K562 (cell line): ENCODE results near the gene CACNA2D2. TPM values are rescaled to one million over a fixed set of nuclear protein-coding genes. Genes with fewer than 3 reads are reported as not detected.

ENCODE experiments used
- ATAC-seq: fragments of 200-7000 bp; cut with Tn5 transposase; 3 replicates; pipeline ENCODE4 v1.9.1; 2020; ENCODE audit warnings: moderate library complexity
- BruUV-seq: library from RNA; stranded (reverse); fragments of 400-500 nt; replicated peaks from 2 replicates; lab custom pipeline; 2021; lab: Mats Ljungman, UMichigan
- CTCF ChIA-PET: fragments of 300-600 bp; formaldehyde crosslinking; extraction: SDS; loops from one replicate; lab custom pipeline; 2021; ENCODE audit warnings: low intra/inter-chr PET ratio; lab: Yijun Ruan, JAX
- POLR2A ChIA-PET: fragments of 300-600, 350-650 bp; sonication (Branson Sonifier 250); formaldehyde crosslinking; extraction: SDS; loops from one replicate; lab custom pipeline; 2021; ENCODE audit warnings: antibody characterized with exemption, inconsistent platforms; lab: Yijun Ruan, JAX
- DNase-seq, 4 experiments: peaks; one replicate each; pipeline versions ENCODE4 v3.0.0 to v3.0.0-alpha.2; 2011 to 2018; ENCODE audit warnings: low spot score in 3 of 4, mixed read lengths in 3 of 4; ENCODE audit errors: extremely low read depth in 1 of 4
- FAIRE-seq: peaks from 2 replicates; lab custom pipeline; 2011; peaks lifted over from hg19 to GRCh38; lab: Jason Lieb, UNC
- H2AFZ ChIP-seq: 2 replicates; pipeline ENCODE4 v1.6.0; 2011; ENCODE audit warnings: low read depth, low read length, control low read depth, inconsistent platforms
- H3K27ac ChIP-seq: fragments of 200-600 bp; 3 replicates; pipeline ENCODE4 v1.8.0; 2011; ENCODE audit warnings: low read depth, mild to moderate bottlenecking, control low read depth, inconsistent platforms, low read length, moderate library complexity, mixed read lengths; ENCODE audit errors: extremely low read depth
- H3K27me3 ChIP-seq, 2 experiments: fragments of 300-600 bp in 1 of 2; 2 replicates in 1 of 2; 3 replicates in 1 of 2; pipeline versions ENCODE4 v1.6.0 to v1.8.0; 2011; ENCODE audit warnings: inconsistent platforms in 2 of 2, low read length in 2 of 2, mild to moderate bottlenecking in 1 of 2, mixed read lengths in 1 of 2, moderate library complexity in 1 of 2; ENCODE audit not compliant: control insufficient read depth in 2 of 2, insufficient read depth in 2 of 2
- H3K36me3 ChIP-seq: fragments of 300-600 bp; 3 replicates; pipeline ENCODE4 v1.8.0; 2011; ENCODE audit warnings: mild to moderate bottlenecking, low read length, inconsistent platforms; ENCODE audit not compliant: control insufficient read depth, insufficient read depth
- H3K4me1 ChIP-seq, 2 experiments: fragments of 200-600 bp in 1 of 2; replicated peaks in 1 of 2; 2 replicates in 1 of 2; 3 replicates in 1 of 2; pipeline versions ENCODE4 v1.5.1 to v1.8.0; 2011; ENCODE audit warnings: inconsistent platforms in 2 of 2, low read length in 2 of 2, mild to moderate bottlenecking in 1 of 2, mixed read lengths in 1 of 2, moderate library complexity in 1 of 2; ENCODE audit not compliant: control insufficient read depth in 2 of 2, insufficient read depth in 2 of 2
- H3K4me2 ChIP-seq: 2 replicates; pipeline ENCODE4 v1.6.1; 2011; ENCODE audit warnings: low read length, control low read depth, inconsistent platforms, mixed read lengths; ENCODE audit not compliant: insufficient read depth
- H3K4me3 ChIP-seq: fragments of 200-600 bp; sonication (generic), shearing (Covaris generic); 2 replicates; pipeline ENCODE4 v1.5.1; 2016; ENCODE audit warnings: control low read depth, inconsistent platforms
- H3K79me2 ChIP-seq: fragments of 200-600 bp; 3 replicates; pipeline ENCODE4 v1.8.0; 2011; ENCODE audit warnings: low read length, inconsistent platforms; ENCODE audit not compliant: control insufficient read depth, insufficient read depth
- H3K9ac ChIP-seq, 2 experiments: 2 replicates each; pipeline versions ENCODE4 v1.6.0 to v1.6.1; 2011; ENCODE audit warnings: low read depth in 2 of 2, low read length in 2 of 2, control low read depth in 1 of 2, inconsistent platforms in 1 of 2, mild to moderate bottlenecking in 1 of 2, mixed read lengths in 1 of 2; ENCODE audit not compliant: insufficient read depth in 1 of 2
- H3K9me1 ChIP-seq: one replicate; pipeline ENCODE4 v1.6.0; 2011; ENCODE audit warnings: inconsistent platforms, mild to moderate bottlenecking, low read length, moderate library complexity; ENCODE audit not compliant: control insufficient read depth, insufficient read depth
- H3K9me3 ChIP-seq: replicated peaks from 2 replicates; pipeline ENCODE4 v1.5.1; 2011; ENCODE audit warnings: low read depth, low read length, inconsistent platforms; ENCODE audit not compliant: control insufficient read depth, insufficient read depth
- H4K20me1 ChIP-seq: replicated peaks from 2 replicates; pipeline ENCODE4 v1.6.1; 2011; ENCODE audit warnings: low read length, inconsistent platforms, mixed read lengths; ENCODE audit not compliant: control insufficient read depth, insufficient read depth
- NRF1 ChIP-seq, 2 experiments: fragments of 450-650 bp; IDR thresholded peaks in 1 of 2; conservative IDR thresholded peaks in 1 of 2; 2 replicates each; pipeline ENCODE4 v1.6.1; 2014; ENCODE audit warnings: mild to moderate bottlenecking in 2 of 2
- PHF21A ChIP-seq: fragments of 450-650 bp; IDR thresholded peaks from 2 replicates; pipeline ENCODE4 v1.6.1; 2017; ENCODE audit warnings: low read depth, borderline replicate concordance
- RBM17 ChIP-seq: fragments of 200-400 bp; formaldehyde crosslinking; IDR thresholded peaks from 2 replicates; pipeline ENCODE4 v1.6.1; 2017; ENCODE audit warnings: low read depth, mild to moderate bottlenecking, low read length, borderline replicate concordance
- STAG1 ChIP-seq: sonication (generic); formaldehyde crosslinking; IDR thresholded peaks from 2 replicates; pipeline ENCODE4 v1.5.0; 2020; ENCODE audit warnings: missing genetic modification reagents, borderline replicate concordance
- THRB ChIP-seq: fragments of 450-650 bp; formaldehyde crosslinking; conservative IDR thresholded peaks from 2 replicates; pipeline ENCODE4 v1.4.0; 2022; ENCODE audit warnings: mild to moderate bottlenecking, missing genetic modification characterization
- ZNF23 ChIP-seq: fragments of 250-450 bp; sonication (Bioruptor Pico); IDR thresholded peaks from 2 replicates; pipeline ENCODE4 v1.4.0; 2020; ENCODE audit warnings: mild to moderate bottlenecking
- WGBS: fragments of 100-300 bp; shearing (Covaris generic); methylation state at CpG from one replicate; pipeline ENCODE4 v1.1.6; 2016; ENCODE audit warnings: low coverage, mixed read lengths; ENCODE audit not compliant: insufficient coverage; ENCODE audit errors: missing lambda C conversion rate; 5-methylcytosine and 5-hydroxymethylcytosine counted together
- in situ Hi-C: fragments of 300-500 bp; cut with MboI; formaldehyde crosslinking; loops from 4 replicates; pipeline ENCODE4 v1.15.0; 2018; ENCODE audit warnings: inconsistent platforms, mixed read lengths
- intact Hi-C: fragments of 100-400 bp; cut with micrococcal nuclease; formaldehyde crosslinking; loops from 2 replicates; pipeline ENCODE4 v1.14.2; 2022
- polyA plus RNA-seq, 8 experiments: library from polyadenylated mRNA; depleted of rRNA in 4 of 8; stranded (reverse) in 5 of 8; unstranded in 3 of 8; fragments of >200 nt; fragmentation: Nextera tagmentation in 2 of 8; fragmentation: Illumina TruSeq in 1 of 8; extraction: Ambion mirVana in 2 of 8; extraction: Trizol in 1 of 8; gene quantifications; 2 replicates each; pipeline versions ENCODE4 v1.2.1 to v1.2.3, GENCODE V29; 2011 to 2014; ENCODE audit warnings: inconsistent platforms in 1 of 8, missing spikeins in 1 of 8
- total RNA-seq, 7 experiments: library from RNA; depleted of rRNA in 6 of 7; stranded (reverse); fragments of >200 nt in 6 of 7; fragmentation: Illumina TruSeq in 2 of 7; extraction: Trizol in 2 of 7; gene quantifications; 2 replicates each; pipeline versions ENCODE4 v1.2.1 to v1.2.3, GENCODE V29; 2011 to 2021; ENCODE audit warnings: low replicate concordance in 1 of 7
- TF ChIP-seq, protein P1 (sequence below): sonication (generic); formaldehyde crosslinking; IDR thresholded peaks from 2 replicates; pipeline ENCODE4 v1.4.0; 2020; ENCODE audit warnings: mild to moderate bottlenecking, missing genetic modification reagents

Gene CACNA2D2
- total and polyA plus RNA-seq, 9 of the 15 experiments (the other 6 are each of a cell fraction or from before 2014, with no cell fraction given), result 0.11 to 0.58 (median 0.36) TPM; not detected in 2

DNA sequence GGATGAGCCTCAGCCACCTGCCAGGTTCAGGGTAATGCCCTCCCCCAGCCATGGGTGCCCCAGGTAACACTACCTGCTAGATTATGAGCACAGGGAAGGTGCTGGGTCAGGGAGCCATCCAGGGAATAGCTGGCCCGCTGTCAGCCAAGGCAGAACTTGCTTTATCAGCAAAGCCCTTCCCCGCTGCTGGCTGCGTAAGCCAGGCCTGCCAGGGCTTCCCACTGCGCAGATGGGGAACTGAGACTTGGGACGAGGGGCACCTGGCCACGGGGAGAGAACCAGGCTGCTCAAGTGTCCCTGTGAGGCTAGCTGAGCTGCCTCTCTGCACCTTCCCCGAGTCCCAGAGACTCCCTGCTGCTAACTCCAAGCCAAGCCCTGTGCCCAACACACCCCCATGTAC lies 45.4 kb downstream of the CACNA2D2 start:
- in situ Hi-C loops, result no loop called here
- TF ChIP-seq, protein P1, sequence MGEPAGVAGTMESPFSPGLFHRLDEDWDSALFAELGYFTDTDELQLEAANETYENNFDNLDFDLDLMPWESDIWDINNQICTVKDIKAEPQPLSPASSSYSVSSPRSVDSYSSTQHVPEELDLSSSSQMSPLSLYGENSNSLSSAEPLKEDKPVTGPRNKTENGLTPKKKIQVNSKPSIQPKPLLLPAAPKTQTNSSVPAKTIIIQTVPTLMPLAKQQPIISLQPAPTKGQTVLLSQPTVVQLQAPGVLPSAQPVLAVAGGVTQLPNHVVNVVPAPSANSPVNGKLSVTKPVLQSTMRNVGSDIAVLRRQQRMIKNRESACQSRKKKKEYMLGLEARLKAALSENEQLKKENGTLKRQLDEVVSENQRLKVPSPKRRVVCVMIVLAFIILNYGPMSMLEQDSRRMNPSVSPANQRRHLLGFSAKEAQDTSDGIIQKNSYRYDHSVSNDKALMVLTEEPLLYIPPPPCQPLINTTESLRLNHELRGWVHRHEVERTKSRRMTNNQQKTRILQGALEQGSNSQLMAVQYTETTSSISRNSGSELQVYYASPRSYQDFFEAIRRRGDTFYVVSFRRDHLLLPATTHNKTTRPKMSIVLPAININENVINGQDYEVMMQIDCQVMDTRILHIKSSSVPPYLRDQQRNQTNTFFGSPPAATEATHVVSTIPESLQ (CRISPR knock-in tag), result no peak
- TF ChIP-seq NRF1 (conservative IDR thresholded peaks at IDR 0.05 in 1 of 2, IDR thresholded peaks at IDR 0.05 in 1 of 2) (peak; percentile 53 to 58; a peak in 2 of 4 replicates), THRB (CRISPR knock-in tag) (no peak), ZNF23 (CRISPR knock-in tag) (no peak), STAG1 (no peak), PHF21A (no peak), RBM17 (no peak)
- TF ChIP-seq, all 486 proteins: peak for 1
- no peaks in the 10 kb centered on the region for H3K9me1 ChIP-seq
- no peaks in the 10 kb centered on the region for H3K79me2 ChIP-seq
- ATAC-seq (no peak), FAIRE-seq (no peak), DNase-seq (no peak)
- no peak overlapping the region for H3K4me3 ChIP-seq
- no peak overlapping the region for H3K27ac ChIP-seq
- no peaks in the 10 kb centered on the region for H4K20me1 ChIP-seq
- ChIA-PET CTCF (no interaction called here), POLR2A (interaction anchor here (1.0 to 1.6 kb wide), 2 partner anchors 30 to 121 kb away, joined by 3 read pairs; no protein-coding TSS in a partner anchor)
- intact Hi-C loops, result no loop called here
- H2AFZ ChIP-seq, result no peak overlapping the region
- no peaks in the 10 kb centered on the region for H3K36me3 ChIP-seq
- no TSS peak for BruUV-seq
- H3K4me2 ChIP-seq, result no peak overlapping the region
- peaks cover 10 to 32% of the 10 kb centered on the region in 2 experiments; a peak in 2 of 5 replicates for H3K27me3 ChIP-seq
- H3K9me3 ChIP-seq, result no peaks in the 10 kb centered on the region
- WGBS, result 2% methylated on average over 7 of the region's 7 CpGs
- 0 out of 4 replicates have a peak overlapping the region, but pooled peaks of 1 of the 2 experiments have one; percentile 35 for H3K9ac ChIP-seq
- H3K4me1 ChIP-seq, result peaks cover 0 to 6% of the 10 kb centered on the region in 2 experiments; a peak in 1 of 5 replicates
